H1 (cell line): ENCODE data around the gene ARID1B. TPM values are rescaled to one million over a fixed set of nuclear protein-coding genes. Genes with fewer than 3 reads are reported as not detected.

Experiments used
- CTCF ChIA-PET: fragments of 300-600 bp; sonication (Branson Sonifier 250); formaldehyde crosslinking; loops from one replicate; lab custom pipeline; 2021; ENCODE audit not compliant: partially characterized antibody; lab: Charles Lee
- POLR2A ChIA-PET: fragments of 300-600 bp; sonication (Branson Sonifier 250); formaldehyde crosslinking; loops from one replicate; lab custom pipeline; 2021; ENCODE audit warnings: inconsistent platforms; ENCODE audit not compliant: partially characterized antibody; lab: Charles Lee
- DNase-seq, 2 experiments: peaks; one replicate each; pipeline versions ENCODE4 v3.0.0 to v3.0.0-alpha.2; 2010 to 2022; ENCODE audit warnings: low spot score in 2 of 2, low read depth in 1 of 2, mixed read lengths in 1 of 2
- FAIRE-seq: peaks from 2 replicates; lab custom pipeline; 2011; peaks lifted over from hg19 to GRCh38; lab: Jason Lieb, UNC
- H2AFZ ChIP-seq: 2 replicates; pipeline ENCODE4 v1.8.1; 2012; ENCODE audit warnings: low read length, inconsistent platforms
- H2AK5ac ChIP-seq: 2 replicates; pipeline ENCODE4 v1.6.1; 2013; ENCODE audit warnings: low read depth, low read length
- H2BK120ac ChIP-seq: replicated peaks from 2 replicates; pipeline ENCODE3; 2013; ENCODE audit warnings: low read depth, low read length, inconsistent platforms
- H2BK12ac ChIP-seq: 2 replicates; pipeline ENCODE4 v1.6.1; 2013; ENCODE audit warnings: low read depth, low read length
- H2BK15ac ChIP-seq: 2 replicates; pipeline ENCODE4 v1.6.1; 2013; ENCODE audit warnings: low read length
- H2BK20ac ChIP-seq: 2 replicates; pipeline ENCODE4 v1.6.1; 2013; ENCODE audit warnings: low read length
- H2BK5ac ChIP-seq: 2 replicates; pipeline ENCODE4 v1.6.1; 2013; ENCODE audit warnings: low read depth, low read length
- H3K14ac ChIP-seq: 2 replicates; pipeline ENCODE4 v1.6.1; 2013; ENCODE audit warnings: inconsistent platforms; ENCODE audit not compliant: insufficient read length
- H3K18ac ChIP-seq: 2 replicates; pipeline ENCODE4 v1.6.1; 2013; ENCODE audit warnings: low read length; ENCODE audit errors: extremely low read depth
- H3K23ac ChIP-seq: 2 replicates; pipeline ENCODE4 v1.6.1; 2013; ENCODE audit warnings: inconsistent platforms; ENCODE audit not compliant: insufficient read length
- H3K23me2 ChIP-seq: 2 replicates; pipeline ENCODE4 v1.6.1; 2013; ENCODE audit warnings: low read depth, low read length
- H3K27ac ChIP-seq: 2 replicates; pipeline ENCODE4 v1.6.1; 2011; ENCODE audit warnings: low read depth, low read length, inconsistent platforms
- H3K27me3 ChIP-seq, 4 experiments: replicated peaks in 1 of 4; 1 replicate in 1 of 4; 2 replicates in 3 of 4; pipeline versions ENCODE4 v1.6.1 to v1.8.1; 2011 to 2013; ENCODE audit warnings: low read length in 3 of 4, mild to moderate bottlenecking in 3 of 4, inconsistent platforms in 2 of 4, mixed read lengths in 2 of 4, moderate library complexity in 1 of 4; ENCODE audit not compliant: control insufficient read depth in 3 of 4, insufficient read depth in 3 of 4; ENCODE audit errors: extremely low read depth in 1 of 4
- H3K36me3 ChIP-seq, 4 experiments: 2 replicates each; pipeline versions ENCODE4 v1.6.1 to v1.8.1; 2011 to 2013; ENCODE audit warnings: mild to moderate bottlenecking in 4 of 4, low read length in 3 of 4, moderate library complexity in 2 of 4, control low read depth in 1 of 4, inconsistent platforms in 1 of 4; ENCODE audit not compliant: insufficient read depth in 4 of 4, control insufficient read depth in 2 of 4
- H3K4ac ChIP-seq: replicated peaks from 2 replicates; pipeline ENCODE3; 2013; ENCODE audit warnings: low read length, low read depth, mixed read lengths, inconsistent platforms; ENCODE audit not compliant: insufficient read length
- H3K4me1 ChIP-seq, 4 experiments: replicated peaks in 1 of 4; 1 replicate in 1 of 4; 2 replicates in 3 of 4; pipeline versions ENCODE4 v1.6.1 to v1.8.1; 2011 to 2013; ENCODE audit warnings: low read length in 3 of 4, inconsistent platforms in 2 of 4, mixed read lengths in 1 of 4; ENCODE audit not compliant: insufficient read depth in 4 of 4, control insufficient read depth in 3 of 4
- H3K4me2 ChIP-seq, 2 experiments: 2 replicates each; pipeline versions ENCODE4 v1.6.1 to v1.8.1; 2011 to 2013; ENCODE audit warnings: low read depth in 2 of 2, low read length in 2 of 2, control low read depth in 1 of 2, inconsistent platforms in 1 of 2, mild to moderate bottlenecking in 1 of 2; ENCODE audit not compliant: insufficient read depth in 1 of 2
- H3K4me3 ChIP-seq, 4 experiments: fragments of 200-600, 300-600 bp in 1 of 4; sonication (generic), shearing (Covaris generic), sonication (Bioruptor Twin) in 1 of 4; 2 replicates each; pipeline versions ENCODE4 v1.5.1 to v1.8.1; 2011 to 2016; ENCODE audit warnings: low read length in 4 of 4, low read depth in 3 of 4, control low read depth in 2 of 4, inconsistent platforms in 2 of 4, mild to moderate bottlenecking in 2 of 4, mixed read lengths in 1 of 4, moderate library complexity in 1 of 4; ENCODE audit not compliant: insufficient read depth in 2 of 4; ENCODE audit errors: extremely low read depth in 1 of 4
- H3K56ac ChIP-seq: replicated peaks from 2 replicates; pipeline ENCODE3; 2013; ENCODE audit warnings: low read depth, mild to moderate bottlenecking, mixed read lengths, low read length, inconsistent platforms; ENCODE audit not compliant: insufficient read length
- H3K79me1 ChIP-seq: 2 replicates; pipeline ENCODE4 v1.6.1; 2013; ENCODE audit warnings: low read depth, low read length, control low read depth
- H3K79me2 ChIP-seq, 2 experiments: 2 replicates each; pipeline versions ENCODE4 v1.6.1 to v1.8.1; 2012 to 2013; ENCODE audit warnings: low read length in 2 of 2, mild to moderate bottlenecking in 2 of 2, inconsistent platforms in 1 of 2; ENCODE audit not compliant: insufficient read depth in 2 of 2, control insufficient read depth in 1 of 2
- H3K9ac ChIP-seq, 4 experiments: replicated peaks in 1 of 4; 1 replicate in 1 of 4; 2 replicates in 3 of 4; pipeline versions ENCODE4 v1.6.1 to v1.8.1; 2011 to 2013; ENCODE audit warnings: low read depth in 3 of 4, low read length in 3 of 4, control low read depth in 2 of 4, mild to moderate bottlenecking in 2 of 4, moderate library complexity in 2 of 4, inconsistent platforms in 1 of 4; ENCODE audit errors: extremely low read depth in 1 of 4
- H3K9me3 ChIP-seq, 2 experiments: 2 replicates each; pipeline versions ENCODE4 v1.6.1 to v1.8.1; 2012 to 2013; ENCODE audit warnings: mild to moderate bottlenecking in 2 of 2, moderate library complexity in 2 of 2, control low read depth in 1 of 2, inconsistent platforms in 1 of 2, low read depth in 1 of 2, low read length in 1 of 2, mixed read lengths in 1 of 2; ENCODE audit not compliant: insufficient read depth in 2 of 2
- H4K20me1 ChIP-seq, 2 experiments: replicated peaks in 1 of 2; 2 replicates each; pipeline versions ENCODE3 to v1.8.1; 2011 to 2013; ENCODE audit warnings: inconsistent platforms in 2 of 2, low read length in 2 of 2, mild to moderate bottlenecking in 1 of 2; ENCODE audit not compliant: insufficient read depth in 2 of 2, control insufficient read depth in 1 of 2
- H4K5ac ChIP-seq: 2 replicates; pipeline ENCODE4 v1.6.1; 2013; ENCODE audit warnings: low read length, low read depth, mixed read lengths, inconsistent platforms; ENCODE audit not compliant: insufficient read length
- H4K8ac ChIP-seq: 2 replicates; pipeline ENCODE4 v1.8.0; 2013; ENCODE audit warnings: mild to moderate bottlenecking, moderate library complexity, low read length, inconsistent platforms; ENCODE audit not compliant: insufficient read depth; ENCODE audit errors: extremely low read depth
- H4K91ac ChIP-seq: replicated peaks from 2 replicates; pipeline ENCODE3; 2013; ENCODE audit warnings: low read length, mixed read lengths, inconsistent platforms; ENCODE audit not compliant: insufficient read length
- ASH2L ChIP-seq: fragments of 200-600, 300-600 bp; sonication (generic); IDR thresholded peaks from one replicate; pipeline ENCODE4 v1.7.1; 2017; ENCODE audit warnings: low read length
- BACH1 ChIP-seq: IDR thresholded peaks from 2 replicates; pipeline ENCODE4 v1.6.1; 2012; ENCODE audit warnings: low read length, improper control_type of control experiment
- BRCA1 ChIP-seq: IDR thresholded peaks from 2 replicates; pipeline ENCODE4 v1.6.1; 2012; ENCODE audit warnings: low read depth, low read length, improper control_type of control experiment
- CBX5 ChIP-seq: fragments of 300-800, 300-1000 bp; sonication (generic); IDR thresholded peaks from 2 replicates; pipeline ENCODE4 v1.7.1; 2016; ENCODE audit warnings: antibody characterized with exemption, low read length, low read depth
- CEBPB ChIP-seq: IDR thresholded peaks from 2 replicates; pipeline ENCODE4 v1.6.1; 2012; ENCODE audit warnings: low read depth, low read length
- CTBP2 ChIP-seq: IDR thresholded peaks from 2 replicates; pipeline ENCODE4 v1.7.0; 2011; ENCODE audit warnings: borderline replicate concordance, mild to moderate bottlenecking, moderate library complexity, mixed read lengths, low read length; ENCODE audit not compliant: insufficient read depth, insufficient read length
- EZH2 ChIP-seq: fragments of 200-600 bp; sonication (generic); IDR thresholded peaks from 2 replicates; pipeline ENCODE4 v1.7.1; 2012; ENCODE audit warnings: low read depth, mild to moderate bottlenecking, moderate library complexity, low read length, inconsistent platforms; ENCODE audit not compliant: severe bottlenecking
- HDAC6 ChIP-seq: IDR thresholded peaks from one replicate; pipeline ENCODE4 v1.7.1; 2012; ENCODE audit warnings: low read depth, mild to moderate bottlenecking, inconsistent platforms, low read length, moderate library complexity
- MAX ChIP-seq: IDR thresholded peaks from 2 replicates; pipeline ENCODE4 v1.6.1; 2012; ENCODE audit warnings: inconsistent platforms
- RAD21 ChIP-seq, 2 experiments: IDR thresholded peaks in 1 of 2; conservative IDR thresholded peaks in 1 of 2; 2 replicates each; pipeline ENCODE4 v1.6.1; 2011; ENCODE audit warnings: low read depth in 2 of 2, low read length in 2 of 2, improper control_type of control experiment in 1 of 2, inconsistent platforms in 1 of 2, mild to moderate bottlenecking in 1 of 2, moderate library complexity in 1 of 2
- RBBP5 ChIP-seq: IDR thresholded peaks from 2 replicates; pipeline ENCODE4 v1.7.1; 2012; ENCODE audit warnings: low read depth, mild to moderate bottlenecking, inconsistent platforms, low read length, moderate library complexity, borderline replicate concordance
- RFX5 ChIP-seq: IDR thresholded peaks from 2 replicates; pipeline ENCODE4 v1.6.1; 2011; ENCODE audit warnings: low read depth, low read length, improper control_type of control experiment, borderline replicate concordance
- WGBS, 2 experiments: shearing (Covaris generic) in 1 of 2; methylation state at CpG; one replicate each; pipeline versions ENCODE4 v1.1.6 to v1.1.7; 2013 to 2015; ENCODE audit warnings: low lambda C conversion rate in 2 of 2, mixed read lengths in 2 of 2, inconsistent platforms in 1 of 2, low coverage in 1 of 2, missing lambda C conversion rate in 1 of 2; ENCODE audit not compliant: insufficient replicate concordance in 2 of 2, insufficient coverage in 1 of 2, insufficient read length in 1 of 2; ENCODE audit errors: extremely low coverage in 1 of 2, missing lambda C conversion rate in 1 of 2; 5-methylcytosine and 5-hydroxymethylcytosine counted together
- polyA plus RNA-seq, 7 experiments: library from polyadenylated mRNA; depleted of rRNA in 3 of 7; stranded (reverse) in 5 of 7; unstranded in 2 of 7; fragments of >200 nt in 5 of 7; fragments of 200-250 nt in 2 of 7; gene quantifications; 1 replicate in 5 of 7; 2 replicates in 1 of 7; 4 replicates in 1 of 7; pipeline versions ENCODE4 v1.2.1 to v1.2.3, GENCODE V29; 2011 to 2013; ENCODE audit warnings: missing spikeins in 2 of 7, mixed read lengths in 2 of 7
- total RNA-seq: library from RNA; stranded (reverse); fragmentation: NEBNext Ultra II Directional; extraction: Animal tissue kit (Norgen Biotek cat#: 25700); gene quantifications from 2 replicates; pipeline ENCODE4 v1.2.1, GENCODE V29; 2021

The ARID1B gene
- total and polyA plus RNA-seq, 2 of the 8 experiments (the other 6 are each of a cell fraction or from before 2014, with no cell fraction given), result 24.3 to 70.3 TPM

- peak; percentile 77 for FAIRE-seq
- CTCF ChIA-PET, result interaction anchor here (0.6 to 2.4 kb wide), 29 partner anchors 8 to 1619 kb away, joined by 3 to 29 read pairs (median 3); no protein-coding TSS in a partner anchor
- H3K79me2 ChIP-seq, result peaks cover 5 to 64% of the 10 kb centered on the region in 2 experiments; a peak in 3 of 4 replicates
- no peak for TF ChIP-seq ASH2L
- TF ChIP-seq BACH1, result no peak
- TF ChIP-seq CEBPB, result no peak
- TF ChIP-seq EZH2, result no peak
- no peak for TF ChIP-seq CTBP2
- peak; percentile 63 to 66 for TF ChIP-seq RAD21 (IDR thresholded peaks at IDR 0.05 in 1 of 2, conservative IDR thresholded peaks at IDR 0.05 in 1 of 2; ENCODE audit: low read depth in 2 of 2, low read length in 2 of 2)
- no peak for TF ChIP-seq HDAC6
- TF ChIP-seq RFX5, result no peak
- no peak for TF ChIP-seq BRCA1
- no peak for TF ChIP-seq RBBP5
- TF ChIP-seq CBX5, result no peak
- no peak for TF ChIP-seq MAX
Observed at GRCh38 chr6:157034436-157035230, 257.5 kb downstream of the ARID1B start.

More at GRCh38 chr6:157034436-157035230, 257.5 kb downstream of the ARID1B start:
- Histone ChIP-seq H3K79me1 (0 out of 2 replicates have a peak, but pooled peaks cover 2% of the 10 kb centered on the region), H3K27ac (no peak overlapping the region), H2BK20ac (no peak overlapping the region), H3K9ac (no peak overlapping the region), H2AK5ac (no peak overlapping the region), H2BK120ac (no peak overlapping the region), H3K23ac (no peak overlapping the region), H2AFZ (no peak overlapping the region), H3K4ac (no peak overlapping the region), H3K23me2 (no peaks in the 10 kb centered on the region), H3K14ac (no peak overlapping the region), H3K4me1 (peaks cover 8 to 22% (median 15%) of the 10 kb centered on the region in 4 experiments), H4K91ac (no peak overlapping the region), H3K9me3 (no peaks in the 10 kb centered on the region), H3K27me3 (no peaks in the 10 kb centered on the region), H3K36me3 (no peaks in the 10 kb centered on the region), H3K4me2 (no peak overlapping the region), H4K5ac (no peak overlapping the region), H3K4me3 (no peak overlapping the region), H2BK15ac (no peak overlapping the region), H2BK12ac (no peak overlapping the region), H4K20me1 (peaks cover 0 to 2% of the 10 kb centered on the region in 2 experiments), H2BK5ac (no peak overlapping the region), H3K56ac (no peak overlapping the region), H3K18ac (no peak overlapping the region), H4K8ac (no peak overlapping the region)
- WGBS, 2 experiments, result 63% methylated on average over 6 of the region's 6 CpGs; no CpG with 5 or more reads in 1 of the 2 experiments
- no peak for DNase-seq
- POLR2A ChIA-PET, result interaction anchor here (1.2 to 1.6 kb wide), 3 partner anchors 13 to 100 kb away, joined by 3 to 8 read pairs (median 4); no protein-coding TSS in a partner anchor
